Uterus (tissue), 2 donors: ENCODE measurements around the gene IRF9.

Experiments
- CTCF ChIP-seq, 4 experiments: fragments of 200-600 bp in 2 of 4; fragments of 450-650 bp in 2 of 4; sonication (generic) in 2 of 4; IDR thresholded peaks; one replicate each; pipeline ENCODE4 v1.5.1; 2016 to 2019; ENCODE audit warnings: antibody characterized with exemption in 4 of 4, mild to moderate bottlenecking in 2 of 4, moderate library complexity in 1 of 4
- POLR2A ChIP-seq, 2 donors: fragments of 450-650 bp; IDR thresholded peaks; one replicate each; pipeline ENCODE4 v1.6.1; 2016; ENCODE audit warnings: antibody characterized with exemption in 2 of 2, mild to moderate bottlenecking in 1 of 2, moderate library complexity in 1 of 2

- TF ChIP-seq POLR2A (IDR thresholded peaks at IDR 0.05), result peak; percentile 47 to 55
- TF ChIP-seq CTCF (IDR thresholded peaks at IDR 0.05), result peak in 1 of 4 experiments; percentile 57
Measured at GRCh38 chr14:24188251-24189058, 27.4 kb downstream of the IRF9 start, which contains the start of gene IPO4.
